Fibroblast of lung (primary cell): ENCODE results near the gene COL5A3.

Experiments
- CTCF ChIP-seq, 2 donors: IDR thresholded peaks in 1 of 2; conservative IDR thresholded peaks in 1 of 2; 1 replicate in 1 of 2; 2 replicates in 1 of 2; pipeline ENCODE4 v1.5.1; 2011 to 2012; ENCODE audit warnings: low read length in 2 of 2, control low read depth in 1 of 2, inconsistent platforms in 1 of 2, low read depth in 1 of 2, mild to moderate bottlenecking in 1 of 2
- EZH2 ChIP-seq: IDR thresholded peaks from 2 replicates; pipeline ENCODE4 v1.5.1; 2012; ENCODE audit warnings: low read length, control low read depth, mild to moderate bottlenecking; ENCODE audit errors: missing control alignments

- no peak for TF ChIP-seq CTCF (conservative IDR thresholded peaks at IDR 0.05 in 1 of 2, IDR thresholded peaks at IDR 0.05 in 1 of 2; ENCODE audit: low read depth in 1 of 2, low read length in 2 of 2)
- TF ChIP-seq EZH2 = no peak
These were observed 13.8 kb downstream of the COL5A3 start for GRCh38 chr19:9996541-9996940.
